ENCODE measurements around the gene CTTNBP2.

CTTNBP2 gene

GRCh38 chr7:117870448-117871130 is 2.7 kb downstream of the CTTNBP2 start:
- no peak for DNase-seq

GRCh38 chr7:117869374-117869773 is 3.9 kb downstream of the CTTNBP2 start:
- no peak for DNase-seq

GRCh38 chr7:117863618-117864017 is 9.6 kb downstream of the CTTNBP2 start:
- DNase-seq: no peak

- DNase-seq: no peak
Measured at GRCh38 chr7:117862378-117862777, 10.9 kb downstream of the CTTNBP2 start.

- DNase-seq: no peak
Measured at GRCh38 chr7:117859246-117859812, 13.9 kb downstream of the CTTNBP2 start.

GRCh38 chr7:117858712-117859111 is 14.5 kb downstream of the CTTNBP2 start:
- DNase-seq: no peak

GRCh38 chr7:117857718-117858117 is 15.5 kb downstream of the CTTNBP2 start:
- DNase-seq: no peak

- DNase-seq: no peak
Measured at GRCh38 chr7:117856196-117856595, 17.0 kb downstream of the CTTNBP2 start.

GRCh38 chr7:117854186-117854585 is 19.1 kb downstream of the CTTNBP2 start:
- no peak for DNase-seq

- no peak for DNase-seq
Measured at GRCh38 chr7:117848941-117849340, 24.3 kb downstream of the CTTNBP2 start.

GRCh38 chr7:117844678-117845077 is 28.6 kb downstream of the CTTNBP2 start:
- no peak for DNase-seq

- DNase-seq: no peak
Measured at GRCh38 chr7:117841611-117842010, 31.6 kb downstream of the CTTNBP2 start.

- no peak for DNase-seq
Measured at GRCh38 chr7:117841011-117841410, 32.2 kb downstream of the CTTNBP2 start.

GRCh38 chr7:117839507-117839906 is 33.7 kb downstream of the CTTNBP2 start:
- DNase-seq: no peak

- DNase-seq: no peak
Measured at GRCh38 chr7:117837841-117838240, 35.4 kb downstream of the CTTNBP2 start.

GRCh38 chr7:117835016-117835664 is 38.1 kb downstream of the CTTNBP2 start:
- DNase-seq: no peak

GRCh38 chr7:117830422-117830954 is 42.8 kb downstream of the CTTNBP2 start:
- DNase-seq: no peak

GRCh38 chr7:117829450-117830117 is 43.7 kb downstream of the CTTNBP2 start:
- no peak for DNase-seq

GRCh38 chr7:117828825-117829224 is 44.4 kb downstream of the CTTNBP2 start:
- DNase-seq: no peak

GRCh38 chr7:117827862-117828261 is 45.4 kb downstream of the CTTNBP2 start:
- DNase-seq: no peak

GRCh38 chr7:117825132-117825531 is 48.1 kb downstream of the CTTNBP2 start:
- no peak for DNase-seq

GRCh38 chr7:117824592-117824991 is 48.6 kb downstream of the CTTNBP2 start:
- DNase-seq: no peak

- no peak for DNase-seq
Measured at GRCh38 chr7:117819558-117819957, 53.7 kb downstream of the CTTNBP2 start.

GRCh38 chr7:117818232-117818631 is 55.0 kb downstream of the CTTNBP2 start:
- DNase-seq: no peak

Data from CD4-positive, alpha-beta T cell treated with Interleukin-12 subunit alpha and Interleukin-12 subunit beta, for 1 hour (primary cell).